Large intestine (tissue), 3 donors: ENCODE data around the gene KNDC1. TPM values are rescaled to one million over a fixed set of nuclear protein-coding genes. Genes with fewer than 3 reads are reported as not detected.
"Not testable (repeated sequence)": the region's sequence is repeated elsewhere in the genome, so short reads cannot be mapped to it uniquely, and the experiment has no call there.

Source experiments
- DNase-seq, 2 donors: peaks; one replicate each; pipeline versions ENCODE4 v3.0.0 to v3.0.0-alpha.2; 2013
- H3K27ac ChIP-seq: one replicate; pipeline ENCODE4 v1.5.1; 2013; ENCODE audit warnings: low read length
- H3K27me3 ChIP-seq: 2 replicates; pipeline ENCODE4 v1.6.1; 2013; ENCODE audit warnings: low read length; ENCODE audit not compliant: control insufficient read depth, insufficient read depth
- H3K36me3 ChIP-seq: 2 replicates; pipeline ENCODE4 v1.6.1; 2013; ENCODE audit warnings: low read length; ENCODE audit not compliant: control insufficient read depth, insufficient read depth
- H3K4me1 ChIP-seq: one replicate; pipeline ENCODE4 v1.6.1; 2013; ENCODE audit warnings: low read length; ENCODE audit not compliant: control insufficient read depth, insufficient read depth
- H3K4me3 ChIP-seq: one replicate; pipeline ENCODE4 v1.5.1; 2013; ENCODE audit warnings: low read length
- H3K9me3 ChIP-seq: one replicate; pipeline ENCODE4 v1.6.1; 2013; ENCODE audit warnings: mild to moderate bottlenecking, low read depth, low read length, moderate library complexity; ENCODE audit not compliant: control insufficient read depth
- whole genome bisulfite sequencing: methylation state at CpG from one replicate; pipeline ENCODE4 v1.1.5; 2013; ENCODE audit warnings: low lambda C conversion rate; ENCODE audit not compliant: insufficient coverage; 5-methylcytosine and 5-hydroxymethylcytosine counted together
- polyA plus RNA-seq: library from polyadenylated mRNA; unstranded; fragments of 120-200 nt; gene quantifications from one replicate; pipeline ENCODE4 v1.2.1, GENCODE V29; 2013

KNDC1 gene
- polyA plus RNA-seq, 1 donor: 18.8 TPM

DNA sequence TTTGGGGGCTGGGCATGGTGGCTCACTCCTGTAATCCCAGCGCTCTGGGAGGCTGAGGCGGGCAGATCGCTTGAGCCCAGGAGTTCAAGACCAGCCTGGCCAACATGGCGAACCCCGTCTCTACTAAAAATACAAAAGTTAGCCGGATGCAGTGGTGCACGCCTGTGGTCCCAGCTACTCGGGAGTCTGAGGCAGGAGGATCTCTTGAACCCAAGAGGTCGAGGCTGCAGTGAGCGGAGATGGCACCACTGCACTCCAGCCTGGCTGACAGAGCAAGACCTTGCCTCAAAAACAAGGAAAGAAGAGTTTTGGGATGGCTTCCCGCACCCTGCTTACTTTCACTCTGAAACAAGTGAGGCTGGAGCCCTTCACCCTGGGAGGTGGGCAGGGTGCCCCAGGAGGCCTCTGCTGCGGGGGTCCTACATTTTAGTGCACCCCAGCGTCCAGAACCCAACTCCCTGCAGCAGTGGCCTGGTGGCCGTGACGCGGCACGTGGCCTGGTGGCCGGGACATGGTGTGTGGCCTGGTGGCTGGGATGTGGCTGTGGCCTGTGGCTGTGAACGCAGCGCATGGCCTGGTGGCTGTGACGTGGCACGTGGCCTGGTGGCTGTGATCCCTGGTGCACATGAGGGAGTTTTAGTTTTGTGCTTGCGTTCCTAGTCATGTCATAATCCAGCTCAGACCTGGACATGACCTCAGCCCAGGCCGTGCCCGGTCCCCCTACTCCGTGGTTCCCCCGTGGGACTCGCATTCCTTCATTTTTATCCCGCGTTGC, 9.3 kb downstream of the KNDC1 start:
- peaks cover 3% of the 10 kb centered on the region for H3K9me3 ChIP-seq
- WGBS: no CpG with 5 or more reads among the region's 30 CpGs
- H3K27ac ChIP-seq: no peak overlapping the region
- DNase-seq: no peak
- H3K36me3 ChIP-seq: peaks cover 21% of the 10 kb centered on the region
- H3K27me3 ChIP-seq: no peaks in the 10 kb centered on the region
- no peaks in the 10 kb centered on the region for H3K4me1 ChIP-seq
- no peak overlapping the region for H3K4me3 ChIP-seq

DNA sequence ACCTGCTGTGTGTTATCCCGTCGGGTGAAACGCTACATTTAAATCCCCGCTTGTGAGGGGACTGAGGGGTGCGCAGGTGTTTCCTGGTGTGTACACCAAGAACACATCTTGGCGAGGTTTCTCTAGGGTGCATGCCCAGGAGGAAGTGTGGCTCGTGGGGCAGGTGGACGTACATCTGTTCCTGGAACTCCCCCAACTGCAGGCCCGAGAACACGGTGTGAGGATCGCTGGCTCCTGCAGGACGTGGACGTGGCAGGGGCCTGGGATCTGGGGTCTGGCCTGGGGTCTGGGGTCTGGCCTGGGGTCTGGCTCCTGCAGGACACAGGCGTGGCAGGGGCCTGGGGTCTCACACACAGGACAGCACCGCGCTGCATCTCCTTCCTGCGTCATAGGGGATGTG, 10.1 kb downstream of the KNDC1 start:
- peaks cover 3% of the 10 kb centered on the region for H3K9me3 ChIP-seq
- H3K4me3 ChIP-seq: no peak overlapping the region
- H3K27me3 ChIP-seq: no peaks in the 10 kb centered on the region
- H3K36me3 ChIP-seq: peaks cover 21% of the 10 kb centered on the region
- no peak for DNase-seq
- H3K27ac ChIP-seq: no peak overlapping the region
- no CpG with 5 or more reads among the region's 17 CpGs for WGBS
- H3K4me1 ChIP-seq: no peaks in the 10 kb centered on the region

DNA sequence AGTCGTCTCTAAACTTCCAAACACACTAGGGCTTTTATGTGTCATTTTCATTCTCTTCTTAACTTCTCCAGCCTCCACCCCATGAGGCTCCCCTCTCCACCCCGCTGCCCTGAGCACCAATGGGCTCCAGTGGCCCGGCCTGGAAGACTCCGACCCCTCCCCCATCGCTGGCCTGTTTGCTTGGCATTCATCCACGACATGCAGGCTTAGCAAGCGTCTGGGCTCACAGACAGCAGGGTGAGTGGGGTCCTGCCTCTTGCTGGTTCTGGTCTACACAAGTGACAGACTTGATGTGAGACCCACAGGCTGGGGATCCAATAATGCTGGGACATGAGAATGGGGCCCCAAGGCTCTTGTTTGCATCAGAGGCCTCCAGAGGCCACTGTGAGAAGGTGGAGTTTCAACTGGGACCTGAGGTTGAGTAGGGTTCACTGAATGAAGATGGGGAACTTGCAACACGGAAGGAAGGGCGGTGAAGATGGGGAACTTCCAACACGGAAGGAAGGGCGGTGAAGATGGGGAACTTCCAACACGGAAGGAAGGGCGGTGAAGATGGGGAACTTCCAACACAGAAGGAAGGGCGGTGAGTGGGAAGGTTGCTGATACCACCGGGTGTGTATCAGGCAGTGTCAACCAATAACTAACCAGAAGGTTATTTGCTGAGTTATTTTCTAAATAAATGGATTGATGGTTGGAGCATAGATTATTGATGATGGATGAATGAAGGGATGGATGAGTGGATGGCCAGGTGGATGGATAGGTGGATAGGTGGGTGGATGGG, 14.0 kb downstream of the KNDC1 start:
- Histone ChIP-seq H3K27ac (no peak overlapping the region), H3K36me3 (peaks cover 7% of the 10 kb centered on the region), H3K9me3 (peaks cover 3% of the 10 kb centered on the region), H3K4me3 (no peak overlapping the region), H3K4me1 (no peaks in the 10 kb centered on the region), H3K27me3 (no peaks in the 10 kb centered on the region)
- 100% methylated on average over 1 of the region's 15 CpGs for WGBS
- no peak for DNase-seq

DNA sequence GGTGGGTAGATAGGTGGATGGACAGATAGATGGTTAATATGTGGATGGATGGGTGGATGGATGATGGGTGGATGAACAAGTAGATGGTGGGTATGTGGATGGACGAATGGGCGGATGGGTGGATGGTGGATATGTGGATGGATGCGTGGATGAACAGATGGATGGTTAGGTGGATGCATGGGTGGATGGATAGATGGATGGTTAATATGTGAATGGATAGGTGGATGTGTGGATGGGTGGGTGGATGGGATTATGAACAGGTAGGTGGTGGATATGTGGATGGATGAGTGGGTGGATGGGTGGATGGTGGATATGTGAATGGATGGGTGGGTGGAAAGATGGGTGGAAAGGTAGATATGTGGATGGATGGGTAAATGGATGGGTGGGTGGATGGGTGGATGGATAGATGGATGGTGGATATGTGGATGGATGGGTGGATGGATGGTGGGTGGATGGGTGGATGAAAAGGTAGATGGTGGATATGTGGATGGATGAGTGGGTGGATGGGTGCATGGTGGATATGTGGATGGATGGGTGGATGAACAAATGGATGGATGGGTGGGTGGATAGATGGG, 14.8 kb downstream of the KNDC1 start:
- Histone ChIP-seq H3K9me3 (no peaks in the 10 kb centered on the region), H3K27me3 (no peaks in the 10 kb centered on the region), H3K4me3 (no peak overlapping the region), H3K36me3 (peaks cover 7% of the 10 kb centered on the region), H3K4me1 (no peaks in the 10 kb centered on the region), H3K27ac (no peak overlapping the region)
- DNase-seq: no peak
- 96% methylated on average over 3 of the region's 3 CpGs for WGBS

DNA sequence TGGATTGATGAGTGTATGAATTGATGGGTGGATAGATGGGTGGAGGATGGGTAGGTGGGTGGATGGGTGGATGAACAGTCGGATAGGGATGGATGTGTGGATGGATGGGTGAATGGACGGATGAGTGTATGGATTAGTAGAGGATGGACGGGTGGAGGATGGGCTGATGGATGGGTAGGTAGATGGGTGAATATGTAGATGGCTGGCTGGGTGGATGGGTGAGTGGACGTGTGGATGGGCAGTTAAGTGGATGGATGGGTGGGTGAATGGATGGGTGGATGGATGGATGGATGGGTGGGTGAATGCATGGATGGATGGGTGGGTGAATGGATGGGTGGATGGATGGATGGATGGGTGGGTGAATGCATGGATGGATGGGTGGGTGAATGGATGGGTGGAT, 15.6 kb downstream of the KNDC1 start:
- H3K4me1 ChIP-seq, H3K9me3 ChIP-seq, DNase-seq, H3K36me3 ChIP-seq, H3K27me3 ChIP-seq, H3K27ac ChIP-seq, H3K4me3 ChIP-seq: not testable (repeated sequence)
- WGBS: 100% methylated on average over 1 of the region's 4 CpGs

DNA sequence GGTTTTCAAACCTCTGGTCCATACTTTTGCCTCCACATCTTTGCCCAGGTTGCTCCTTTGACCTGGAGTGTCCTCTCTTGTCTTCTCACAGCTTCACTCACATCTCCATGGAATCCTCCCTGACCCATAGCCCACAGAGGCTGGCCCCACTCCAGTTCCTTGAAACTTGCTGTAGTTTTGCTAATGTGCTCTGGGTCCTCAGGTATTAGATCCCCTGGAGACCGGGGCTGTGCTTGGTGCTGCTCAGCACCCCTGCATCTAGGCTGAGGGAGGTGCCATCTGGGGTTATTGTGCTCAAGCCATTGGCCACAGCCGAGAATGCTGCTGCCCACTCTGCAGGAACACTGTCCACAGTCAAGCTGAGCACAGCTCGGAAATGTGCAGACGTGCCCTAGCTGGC, 16.5 kb downstream of the KNDC1 start:
- Histone ChIP-seq H3K27ac (no peak overlapping the region), H3K27me3 (no peaks in the 10 kb centered on the region), H3K36me3 (peaks cover 8% of the 10 kb centered on the region), H3K4me3 (no peak overlapping the region), H3K4me1 (no peaks in the 10 kb centered on the region), H3K9me3 (no peaks in the 10 kb centered on the region)
- WGBS: no CpG with 5 or more reads among the region's 4 CpGs
- DNase-seq: no peak

DNA sequence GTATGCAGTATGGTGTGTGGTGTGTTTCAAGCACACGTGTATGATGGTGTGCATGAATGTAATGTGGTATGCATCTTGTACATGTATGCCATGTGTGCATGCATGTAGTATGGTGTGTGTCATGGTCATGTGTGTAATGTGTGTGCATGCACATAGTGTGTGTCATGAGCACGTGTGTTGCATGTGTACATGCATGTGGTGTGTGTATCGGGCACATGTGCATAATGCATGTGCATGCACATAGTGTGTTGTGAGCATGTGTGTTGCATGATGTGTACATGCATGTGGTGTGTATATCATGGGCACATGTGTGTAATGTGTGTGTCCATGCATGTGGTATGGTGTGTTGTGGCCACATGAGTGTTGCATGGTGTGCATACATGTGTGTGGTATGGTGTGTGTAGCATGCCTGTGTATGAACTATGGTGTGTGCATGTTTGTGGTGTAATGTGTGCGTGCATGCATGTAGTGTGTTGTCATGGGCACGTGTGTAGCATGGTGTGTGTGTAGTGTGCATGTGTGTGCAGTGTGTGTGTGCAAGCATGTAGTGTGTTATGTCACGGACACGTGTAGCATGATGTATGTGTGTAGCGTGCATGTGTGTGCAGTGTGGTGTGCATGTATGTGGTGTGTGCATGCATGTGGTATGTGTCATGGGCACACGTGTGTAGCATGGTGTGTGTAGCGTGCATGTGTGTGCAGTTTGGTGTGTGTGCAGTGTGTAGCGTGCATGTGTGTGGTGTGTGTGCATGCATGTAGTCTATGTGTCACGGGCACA, 17.6 kb downstream of the KNDC1 start:
- 100% methylated on average over 1 of the region's 12 CpGs for WGBS
- Histone ChIP-seq H3K36me3 (peaks cover 8% of the 10 kb centered on the region), H3K4me3 (no peak overlapping the region), H3K9me3 (no peaks in the 10 kb centered on the region), H3K4me1 (no peaks in the 10 kb centered on the region), H3K27ac (no peak overlapping the region), H3K27me3 (no peaks in the 10 kb centered on the region)
- DNase-seq: no peak

DNA sequence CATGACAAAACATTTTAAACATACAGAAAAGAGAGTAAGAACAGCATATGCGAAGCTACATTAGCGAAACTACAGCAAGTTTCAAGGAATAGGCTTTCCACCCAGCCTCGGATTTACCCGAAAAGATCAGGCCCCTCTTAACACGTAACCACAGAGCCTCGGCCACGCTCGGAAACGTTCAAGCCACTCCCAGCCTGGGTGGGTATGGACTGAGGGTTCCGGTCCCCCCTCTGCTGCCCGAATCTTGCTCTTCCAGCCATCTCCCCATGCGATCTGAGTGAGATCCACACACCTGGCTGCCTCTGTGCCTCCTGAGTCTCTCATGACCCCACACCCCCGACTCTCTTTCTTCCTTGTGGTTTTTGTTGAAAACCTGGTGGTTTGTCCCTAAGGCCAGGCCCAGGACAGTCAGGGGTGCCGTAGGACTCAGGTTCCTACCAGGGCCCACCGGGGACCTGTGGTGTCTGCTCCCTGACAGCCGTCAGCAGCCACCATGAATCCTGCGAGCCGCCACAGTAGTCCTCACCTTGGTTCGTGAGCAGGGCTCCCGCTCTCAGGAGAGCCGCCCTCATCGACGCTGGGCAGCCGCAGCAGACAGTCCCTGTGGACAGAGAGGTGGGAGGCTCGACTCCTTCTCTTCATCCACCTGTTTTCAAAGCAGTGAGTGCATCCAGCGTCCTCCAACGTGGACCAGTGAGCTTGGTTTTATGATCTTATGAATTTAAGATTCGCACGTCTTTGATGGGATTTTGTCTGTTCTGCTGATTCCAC, 18.5 kb downstream of the KNDC1 start:
- no peaks in the 10 kb centered on the region for H3K9me3 ChIP-seq
- H3K27ac ChIP-seq: no peak overlapping the region
- H3K36me3 ChIP-seq: peaks cover 8% of the 10 kb centered on the region
- no peaks in the 10 kb centered on the region for H3K4me1 ChIP-seq
- no CpG with 5 or more reads among the region's 29 CpGs for WGBS
- H3K27me3 ChIP-seq: no peaks in the 10 kb centered on the region
- no peak overlapping the region for H3K4me3 ChIP-seq
- DNase-seq: no peak

DNA sequence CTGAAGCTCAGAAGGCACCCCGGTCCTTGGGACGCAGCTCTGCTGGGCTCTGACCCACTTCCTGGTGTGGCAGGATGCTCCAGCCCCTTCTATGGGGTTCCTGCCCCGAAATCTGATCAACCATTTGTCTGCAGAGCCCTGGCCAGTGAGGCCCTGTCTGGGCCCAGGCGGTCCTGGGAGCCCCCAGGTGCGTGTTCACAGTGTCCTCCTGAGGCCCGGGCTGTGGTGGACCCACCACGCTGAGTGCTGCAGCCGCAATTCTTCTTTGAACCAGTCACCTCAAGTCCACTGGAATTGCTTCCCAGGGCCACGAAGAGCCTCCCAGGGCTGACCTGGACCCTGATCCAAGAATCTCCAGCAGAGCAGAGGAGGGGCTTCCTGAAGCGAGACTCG, 19.1 kb downstream of the KNDC1 start:
- H3K4me3 ChIP-seq: no peak overlapping the region

More for the DNA sequence above, 19.1 kb downstream of the KNDC1 start:
- WGBS: no CpG with 5 or more reads among the region's 11 CpGs
- Histone ChIP-seq H3K9me3 (no peaks in the 10 kb centered on the region), H3K27me3 (no peaks in the 10 kb centered on the region), H3K36me3 (peaks cover 5% of the 10 kb centered on the region), H3K27ac (no peak overlapping the region), H3K4me1 (no peaks in the 10 kb centered on the region)
- no peak for DNase-seq
